GM19099 (cell line): Measurements from ENCODE around the gene FBN3.

Experiments used
- POLR2A ChIP-seq: IDR thresholded peaks from 3 replicates; pipeline ENCODE4 v1.6.1; 2011; ENCODE audit warnings: low read depth; ENCODE audit not compliant: insufficient read length; ENCODE audit errors: extremely low read depth

FBN3 gene

GRCh38 chr19:8135946-8136618 is 13.3 kb downstream of the FBN3 start:
- TF ChIP-seq POLR2A: no peak

DNA sequence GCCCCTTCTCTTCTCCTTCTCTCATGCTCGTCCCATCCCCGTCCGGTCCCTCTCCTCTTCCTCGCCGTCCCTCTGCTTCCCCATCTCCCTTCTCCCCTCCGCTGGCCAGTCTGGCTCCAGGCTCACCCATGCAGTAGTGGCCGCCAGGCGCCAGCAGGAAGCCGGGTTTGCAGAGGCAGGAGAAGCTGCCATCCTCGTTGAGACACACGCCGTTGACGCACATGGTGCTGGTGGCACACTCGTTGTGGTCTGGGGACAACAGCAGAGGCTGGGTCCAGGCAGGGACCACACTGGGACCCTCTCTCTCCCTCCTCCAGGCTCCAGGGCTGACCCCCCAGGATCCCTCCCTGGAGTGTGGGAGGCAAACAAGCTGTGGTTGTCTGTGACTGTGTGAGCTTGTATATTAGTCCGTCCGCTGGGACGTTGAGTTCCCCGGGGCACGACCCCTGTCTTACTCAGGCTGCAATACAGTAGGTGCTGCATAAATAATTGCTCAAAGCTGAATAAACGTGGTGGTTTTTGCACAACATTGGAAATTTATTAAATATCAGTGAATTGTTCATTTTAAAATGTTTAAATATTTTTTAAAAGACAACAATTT is 16.4 kb downstream of the FBN3 start:
- TF ChIP-seq POLR2A: no peak

DNA sequence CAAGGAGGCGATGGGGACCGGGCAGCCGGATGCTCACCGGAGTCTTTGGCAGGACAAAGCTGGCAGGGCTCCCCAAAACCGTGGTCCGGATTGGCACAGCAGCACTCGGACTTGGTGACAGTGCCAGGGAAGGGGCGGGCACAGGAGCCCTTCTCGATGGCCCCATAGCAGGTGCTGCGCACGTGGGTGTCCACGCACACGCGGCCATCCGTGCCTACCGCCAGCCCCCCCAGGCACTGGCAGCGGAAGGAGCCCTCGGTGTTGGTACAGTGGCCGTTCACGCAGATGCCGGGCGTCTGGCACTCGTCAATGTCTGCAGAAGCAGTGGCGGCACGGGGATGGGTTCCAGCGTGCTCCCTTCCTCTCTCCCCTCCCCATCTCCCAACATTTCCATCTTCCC is 17.9 kb downstream of the FBN3 start:
- TF ChIP-seq POLR2A: no peak

DNA sequence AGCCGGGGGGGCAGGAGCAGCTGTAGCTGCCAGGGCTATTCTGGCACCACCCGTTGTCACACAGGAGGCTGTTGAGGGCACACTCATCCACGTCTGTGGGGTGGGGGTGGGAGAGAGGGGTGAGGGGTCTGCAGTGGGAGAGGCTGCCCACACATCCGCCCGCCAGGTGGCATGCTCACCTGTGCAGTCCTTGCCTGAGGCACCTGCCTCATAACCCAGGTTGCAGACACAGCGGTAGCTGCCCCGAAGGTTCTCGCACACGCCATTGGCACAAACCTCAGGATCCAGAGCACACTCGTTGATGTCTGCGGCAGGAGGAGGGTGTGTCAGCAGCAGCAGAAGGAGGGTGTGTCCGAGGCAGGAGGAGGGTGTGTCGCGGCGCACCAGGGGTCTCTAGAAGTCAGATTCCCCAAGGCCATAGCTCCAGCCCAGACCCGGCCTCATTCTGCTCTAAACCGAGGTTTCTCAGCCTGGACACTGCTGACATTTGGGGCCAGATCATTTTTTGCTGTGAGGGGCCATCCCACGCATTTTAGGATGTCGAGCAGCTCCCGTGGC is 20.3 kb downstream of the FBN3 start:
- no peak for TF ChIP-seq POLR2A

- no peak for TF ChIP-seq POLR2A
Measured at GRCh38 chr19:8128551-8128950, 20.8 kb downstream of the FBN3 start.

- no peak for TF ChIP-seq POLR2A
Measured at GRCh38 chr19:8127311-8127710, 22.1 kb downstream of the FBN3 start.

DNA sequence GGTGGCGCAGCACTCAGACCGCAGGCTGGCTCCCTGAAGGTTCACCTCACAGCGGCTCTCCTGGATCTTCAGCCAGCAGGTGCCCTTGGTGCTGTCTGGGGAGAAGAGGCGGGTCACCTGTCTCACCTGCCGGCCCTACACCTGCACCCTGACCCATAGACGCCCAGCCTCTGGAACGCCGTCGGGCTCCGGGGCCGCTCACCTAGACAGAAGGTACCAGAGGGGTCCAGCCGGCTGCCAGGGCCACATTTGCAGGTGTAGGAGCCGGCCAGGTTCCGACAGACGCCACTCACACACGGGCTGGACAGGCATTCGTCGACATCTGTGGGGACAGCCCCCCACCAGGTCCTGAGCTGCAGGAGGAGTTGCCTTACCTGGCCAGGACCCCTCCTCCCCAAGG is 22.9 kb downstream of the FBN3 start:
- no peak for TF ChIP-seq POLR2A

DNA sequence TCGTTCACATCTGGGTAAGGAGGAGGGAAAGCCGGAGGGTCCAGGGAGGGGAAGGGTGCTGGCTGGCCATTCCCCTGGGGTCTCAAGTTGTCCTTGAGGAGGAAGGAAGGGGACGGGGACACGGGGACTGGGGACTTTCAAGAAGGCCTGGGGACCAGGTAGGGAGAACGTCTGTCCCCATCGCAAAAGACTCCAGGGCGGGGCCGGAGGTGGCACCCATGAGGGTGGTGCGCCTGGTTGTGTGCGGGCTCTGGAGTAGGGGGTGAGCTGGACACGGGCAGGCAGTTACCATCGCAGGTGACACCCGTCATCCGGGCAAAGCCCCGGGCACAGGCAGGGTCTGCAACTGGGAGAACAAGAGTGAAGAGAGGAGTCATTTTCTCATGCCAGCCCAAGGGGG is 23.4 kb downstream of the FBN3 start:
- no peak for TF ChIP-seq POLR2A

DNA sequence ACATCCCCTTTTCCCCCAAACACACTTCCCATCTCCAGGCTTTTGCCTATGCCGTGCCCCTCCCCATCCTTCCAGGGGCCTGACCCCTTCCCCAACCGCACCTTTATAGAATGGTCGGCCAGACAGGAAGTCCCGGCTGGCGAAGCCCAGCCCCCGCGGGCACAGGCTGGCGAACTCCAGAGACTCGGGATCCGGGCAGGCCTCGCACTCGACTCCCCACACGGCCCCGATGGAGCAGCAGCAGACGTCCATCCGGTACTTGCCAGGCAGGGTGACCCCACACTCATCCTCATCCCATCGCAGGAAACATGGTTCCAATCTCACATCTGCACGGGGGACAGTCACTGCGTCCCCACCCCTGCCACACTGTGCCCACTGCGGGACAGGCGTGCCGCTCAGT is 25.7 kb downstream of the FBN3 start:
- TF ChIP-seq POLR2A: no peak

- no peak for TF ChIP-seq POLR2A
Measured at GRCh38 chr19:8120636-8121480, 28.5 kb downstream of the FBN3 start.

- TF ChIP-seq POLR2A: no peak
Measured at GRCh38 chr19:8117991-8118390, 31.4 kb downstream of the FBN3 start.

DNA sequence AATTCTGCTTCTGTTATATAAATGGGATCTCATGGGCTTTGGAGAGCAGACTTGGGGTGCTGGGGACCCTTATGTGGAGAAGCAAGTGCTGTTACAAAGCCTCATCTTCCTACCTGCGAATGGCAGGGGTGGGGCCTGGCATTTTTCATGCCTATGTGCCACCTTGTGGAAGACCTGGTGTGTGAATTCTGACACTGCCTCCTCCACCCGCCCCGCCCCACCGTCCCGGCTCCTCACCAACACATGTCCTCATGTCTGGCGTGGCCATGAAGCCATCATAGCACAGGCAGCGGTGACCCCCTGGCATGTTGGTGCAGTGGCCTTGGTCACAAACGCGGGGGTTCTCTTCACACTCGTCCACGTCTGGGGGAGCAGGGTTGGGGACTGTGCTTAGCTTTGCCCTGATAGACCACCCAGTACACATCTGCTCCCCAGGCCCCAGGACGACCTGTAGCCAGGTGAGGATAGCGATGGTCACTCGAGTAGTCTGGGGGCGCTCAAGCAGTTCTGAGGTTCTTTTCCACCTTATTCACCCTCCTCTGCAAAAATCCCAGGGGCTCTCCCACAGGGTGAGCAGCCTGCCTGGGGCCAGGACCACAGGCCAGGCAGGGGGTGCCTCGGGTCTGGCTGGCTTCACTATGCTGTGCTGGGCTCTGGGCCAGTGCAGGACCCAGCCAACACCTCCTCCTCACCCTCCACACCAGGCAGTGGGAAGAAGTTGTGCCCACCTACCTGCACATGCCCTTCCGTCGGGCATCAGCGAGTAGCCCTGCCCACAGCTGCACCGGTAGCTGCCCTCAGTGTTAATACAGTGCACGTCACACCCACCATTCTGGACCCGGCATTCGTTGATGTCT is 32.7 kb downstream of the FBN3 start:
- no peak for TF ChIP-seq POLR2A

DNA sequence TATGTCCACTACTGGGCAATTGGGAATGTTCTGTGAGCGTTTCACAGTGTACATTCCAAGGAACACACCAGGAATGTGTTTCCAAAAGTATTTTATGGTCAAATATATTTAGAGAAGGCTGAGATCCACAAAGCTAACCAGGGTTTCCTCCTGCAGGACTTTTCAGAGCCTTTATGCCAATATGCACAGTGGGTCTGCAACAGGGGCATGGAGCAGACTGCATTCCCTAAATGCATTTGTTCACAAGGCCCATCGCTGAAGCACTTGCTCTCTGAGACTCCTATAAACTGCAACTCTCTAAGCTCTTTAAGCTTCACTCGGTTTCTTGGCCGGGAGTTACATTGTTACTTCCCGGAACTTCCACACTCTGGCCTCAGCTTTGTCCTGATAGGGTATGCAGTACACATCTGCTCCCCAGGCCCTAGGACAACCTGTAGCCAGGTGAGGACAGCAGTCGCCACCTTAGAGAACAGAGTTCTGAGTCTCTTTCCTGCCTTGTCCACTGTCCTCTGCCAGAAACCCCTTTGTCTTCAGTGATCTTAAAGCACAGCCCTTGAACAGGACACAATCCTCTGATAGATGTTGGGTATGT is 33.5 kb downstream of the FBN3 start:
- TF ChIP-seq POLR2A: no peak

DNA sequence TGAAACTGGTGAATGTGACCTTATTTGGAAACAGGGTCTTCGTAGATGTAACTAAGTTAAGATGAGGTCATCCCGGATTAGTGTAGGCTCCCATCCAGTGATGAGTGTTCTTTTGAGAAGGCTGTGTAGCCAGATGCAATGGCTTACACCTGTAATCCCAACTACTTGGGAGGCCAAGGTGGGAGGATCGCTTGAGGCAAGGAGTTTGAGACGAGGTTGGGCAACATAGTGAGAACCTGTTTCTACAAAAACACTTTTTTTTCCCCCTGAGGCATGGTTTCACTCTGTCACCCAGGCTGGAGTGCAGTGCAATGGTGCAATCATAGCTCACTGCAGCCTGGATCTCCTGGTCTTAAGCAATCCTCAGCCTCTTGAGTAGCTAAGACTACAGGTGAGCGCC is 36.4 kb downstream of the FBN3 start:
- TF ChIP-seq POLR2A: no peak
